ENCODE data around the gene ARHGAP26. TPM values are rescaled to one million over a fixed set of nuclear protein-coding genes. Genes with fewer than 3 reads are reported as not detected.

Gene ARHGAP26
- total and polyA plus RNA-seq, 4 donors, result 1.8 to 16.7 (median 4.1) TPM

DNA sequence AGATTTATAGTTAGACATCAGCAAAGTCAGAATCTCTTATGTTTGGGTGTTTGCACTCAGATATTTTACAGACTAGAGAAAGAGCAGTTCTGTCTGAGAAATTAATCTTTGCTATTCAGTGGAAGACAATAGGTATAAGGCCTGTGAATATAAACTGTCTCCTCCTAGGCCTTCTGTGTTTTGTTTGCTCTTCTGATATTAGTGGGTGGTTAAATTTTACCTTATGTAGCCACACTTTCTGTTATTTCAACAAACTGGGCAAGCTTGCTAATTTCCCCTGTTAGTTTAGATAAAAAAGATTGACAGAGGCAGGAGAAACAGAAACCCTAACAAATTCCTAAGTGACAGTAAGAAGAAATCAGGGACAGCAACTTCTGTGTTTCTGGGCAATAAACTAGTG lies 141.6 kb downstream of the ARHGAP26 start:
- Histone ChIP-seq H3K27ac (ENCODE audit: low read depth in 1 of 2, low read length in 2 of 2) (no peak overlapping the region), H3K9ac (ENCODE audit: low read depth in 1 of 2, low read length in 2 of 2) (no peak overlapping the region), H3K27me3 (ENCODE audit: control insufficient read depth in 4 of 4, insufficient read depth in 4 of 4, low read length in 3 of 4) (no peaks in the 10 kb centered on the region), H3K4me3 (ENCODE audit: low read depth in 1 of 3, low read length in 3 of 3) (no peak overlapping the region), H3K4me1 (ENCODE audit: control insufficient read depth in 4 of 4, insufficient read depth in 4 of 4, low read length in 3 of 4) (peaks cover 0 to 22% (median 14%) of the 10 kb centered on the region in 4 donors), H3K36me3 (ENCODE audit: control insufficient read depth in 4 of 4, insufficient read depth in 3 of 4, low read depth in 1 of 4, low read length in 3 of 4) (peaks cover 0 to 11% (median 10%) of the 10 kb centered on the region in 4 donors), H3K9me3 (ENCODE audit: control insufficient read depth in 4 of 4, low read length in 3 of 4) (no peaks in the 10 kb centered on the region)
- DNase-seq (ENCODE audit: low spot score), result no peak
- TF ChIP-seq HNF4G (IDR thresholded peaks at IDR 0.05), result no peak
- TF ChIP-seq, protein P1, sequence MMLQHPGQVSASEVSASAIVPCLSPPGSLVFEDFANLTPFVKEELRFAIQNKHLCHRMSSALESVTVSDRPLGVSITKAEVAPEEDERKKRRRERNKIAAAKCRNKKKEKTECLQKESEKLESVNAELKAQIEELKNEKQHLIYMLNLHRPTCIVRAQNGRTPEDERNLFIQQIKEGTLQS (IDR thresholded peaks at IDR 0.05), result no peak
- TF ChIP-seq CTCF (IDR thresholded peaks at IDR 0.05; ENCODE audit: low read depth, low read length, missing input control), result no peak
- no peak for TF ChIP-seq NR2F2 (IDR thresholded peaks at IDR 0.05)
- peak in 1 of 2 donors; percentile 5 for TF ChIP-seq RAD21 (IDR thresholded peaks at IDR 0.05)
- TF ChIP-seq YY1 (IDR thresholded peaks at IDR 0.05), result no peak
- no peak for TF ChIP-seq EGR1 (IDR thresholded peaks at IDR 0.05; ENCODE audit: low read depth in 2 of 2)
- no peak for TF ChIP-seq TAF1 (conservative IDR thresholded peaks at IDR 0.05)
- TF ChIP-seq SP1 (IDR thresholded peaks at IDR 0.05), result no peak
- TF ChIP-seq HNF4A (conservative IDR thresholded peaks at IDR 0.05), result peak in 1 of 2 donors; percentile 19
- TF ChIP-seq, protein P2, sequence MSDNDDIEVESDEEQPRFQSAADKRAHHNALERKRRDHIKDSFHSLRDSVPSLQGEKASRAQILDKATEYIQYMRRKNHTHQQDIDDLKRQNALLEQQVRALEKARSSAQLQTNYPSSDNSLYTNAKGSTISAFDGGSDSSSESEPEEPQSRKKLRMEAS (IDR thresholded peaks at IDR 0.05), result no peak

- Histone ChIP-seq H3K9me3 (ENCODE audit: control insufficient read depth in 4 of 4, low read length in 3 of 4) (no peaks in the 10 kb centered on the region), H3K4me1 (ENCODE audit: control insufficient read depth in 4 of 4, insufficient read depth in 4 of 4, low read length in 3 of 4) (peaks cover 0 to 22% (median 14%) of the 10 kb centered on the region in 4 donors), H3K4me3 (ENCODE audit: low read depth in 1 of 3, low read length in 3 of 3) (no peak overlapping the region), H3K9ac (ENCODE audit: low read depth in 1 of 2, low read length in 2 of 2) (no peak overlapping the region), H3K36me3 (ENCODE audit: control insufficient read depth in 4 of 4, insufficient read depth in 3 of 4, low read depth in 1 of 4, low read length in 3 of 4) (peaks cover 0 to 9% (median 2%) of the 10 kb centered on the region in 4 donors), H3K27ac (ENCODE audit: low read depth in 1 of 2, low read length in 2 of 2) (no peak overlapping the region), H3K27me3 (ENCODE audit: control insufficient read depth in 4 of 4, insufficient read depth in 4 of 4, low read length in 3 of 4) (no peaks in the 10 kb centered on the region)
- 93% methylated on average over 9 of the region's 9 CpGs for WGBS
- no peak for DNase-seq (ENCODE audit: low spot score)
- no peak for TF ChIP-seq JUND (IDR thresholded peaks at IDR 0.05)
- no peak for TF ChIP-seq FOXA1 (IDR thresholded peaks at IDR 0.05)
- TF ChIP-seq HNF4A (conservative IDR thresholded peaks at IDR 0.05), result no peak
- no peak for TF ChIP-seq REST (IDR thresholded peaks at IDR 0.05)
- TF ChIP-seq, protein P2 (IDR thresholded peaks at IDR 0.05), result no peak
- TF ChIP-seq TAF1 (conservative IDR thresholded peaks at IDR 0.05), result no peak
- no peak for TF ChIP-seq SP1 (IDR thresholded peaks at IDR 0.05)
- no peak for TF ChIP-seq EGR1 (IDR thresholded peaks at IDR 0.05; ENCODE audit: low read depth in 2 of 2)
- no peak for TF ChIP-seq RXRA (IDR thresholded peaks at IDR 0.05)
- TF ChIP-seq CTCF (IDR thresholded peaks at IDR 0.05; ENCODE audit: low read depth, low read length, missing input control), result no peak
- no peak for TF ChIP-seq YY1 (IDR thresholded peaks at IDR 0.05)
- TF ChIP-seq FOXA2 (IDR thresholded peaks at IDR 0.05), result no peak
- no peak for TF ChIP-seq ZBTB33 (IDR thresholded peaks at IDR 0.05)
- TF ChIP-seq, protein P1 (IDR thresholded peaks at IDR 0.05), result no peak
- TF ChIP-seq RAD21 (IDR thresholded peaks at IDR 0.05), result no peak
- no peak for TF ChIP-seq NR2F2 (IDR thresholded peaks at IDR 0.05)
- no peak for TF ChIP-seq GABPA (IDR thresholded peaks at IDR 0.05 in 1 of 2, conservative IDR thresholded peaks at IDR 0.05 in 1 of 2)
- TF ChIP-seq HNF4G (IDR thresholded peaks at IDR 0.05), result no peak
Measured at GRCh38 chr5:142913728-142914338, 143.7 kb downstream of the ARHGAP26 start.

Measured in liver (tissue), 9 donors.